ENCODE results near the gene PADI3. TPM values are rescaled to one million over a fixed set of nuclear protein-coding genes. Genes with fewer than 3 reads are reported as not detected.

PADI3 gene
- total RNA-seq, 1 experiment from 2014 or later = 2.5 TPM

DNA sequence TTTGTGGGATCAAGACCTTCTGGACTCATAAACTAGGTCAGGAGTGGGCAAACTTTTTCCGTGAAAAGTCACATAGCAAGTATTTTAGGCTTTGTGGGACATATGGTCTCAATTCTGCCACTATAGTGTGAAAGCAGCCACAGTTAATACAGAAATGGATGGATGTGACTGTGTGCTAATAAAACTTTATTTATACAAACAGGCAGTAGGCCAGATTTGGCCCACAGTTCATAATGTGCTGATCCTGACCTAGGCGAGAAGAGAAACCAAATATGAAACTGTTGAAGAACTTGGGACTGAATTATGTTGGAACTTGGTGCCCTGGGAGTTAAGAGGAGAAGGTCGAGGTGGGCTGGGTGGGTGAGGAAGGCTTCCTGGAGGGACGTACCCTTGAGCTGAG, 17.1 kb downstream of the PADI3 start:
- Histone ChIP-seq H4K8ac (replicated peaks; ENCODE audit: insufficient read length, low read depth, low read length) (no peak overlapping the region), H4K91ac (ENCODE audit: insufficient read length, low read depth, low read length) (no peak overlapping the region), H3K79me1 (ENCODE audit: insufficient read depth, low read depth, low read length, poor library complexity, severe bottlenecking) (no peaks in the 10 kb centered on the region), H3K9ac (ENCODE audit: extremely low read depth, insufficient read length, low read length) (no peak overlapping the region), H2BK20ac (ENCODE audit: low read depth, low read length, poor library complexity, severe bottlenecking) (no peak overlapping the region), H3K56ac (ENCODE audit: insufficient read length, low read depth, low read length) (no peak overlapping the region), H2BK12ac (ENCODE audit: insufficient read length, low read depth, low read length) (no peak overlapping the region), H3K27me3 (ENCODE audit: insufficient read depth, low read length) (no peaks in the 10 kb centered on the region), H3K4me2 (ENCODE audit: insufficient read depth, insufficient read length, low read length) (no peak overlapping the region), H3K4ac (ENCODE audit: low read depth, low read length) (no peak overlapping the region), H3K18ac (ENCODE audit: insufficient read length, low read depth, low read length) (no peak overlapping the region), H3K27ac (ENCODE audit: insufficient read length, low read depth, low read length) (no peak overlapping the region), H3K23ac (ENCODE audit: insufficient read length, low read depth, low read length) (no peak overlapping the region), H2AK5ac (ENCODE audit: insufficient read length, low read length) (no peak overlapping the region), H4K20me1 (ENCODE audit: control insufficient read depth, insufficient read depth, insufficient read length) (no peaks in the 10 kb centered on the region), H2BK5ac (ENCODE audit: insufficient read length, low read length) (no peak overlapping the region), H3T11ph (ENCODE audit: low read length) (no peak overlapping the region), H3K23me2 (ENCODE audit: insufficient read length, low read depth, low read length, poor library complexity, severe bottlenecking) (no peaks in the 10 kb centered on the region), H2BK15ac (ENCODE audit: low read depth, low read length) (no peak overlapping the region), H4K5ac (ENCODE audit: insufficient read length, low read depth, low read length) (no peak overlapping the region), H2BK120ac (ENCODE audit: low read depth, low read length, poor library complexity, severe bottlenecking) (no peak overlapping the region), H3K4me1 (ENCODE audit: insufficient read depth, low read length) (no peaks in the 10 kb centered on the region), H3K14ac (ENCODE audit: insufficient read depth, low read length) (no peak overlapping the region), H3K9me3 (ENCODE audit: control insufficient read depth, low read depth, low read length) (no peaks in the 10 kb centered on the region), H3K79me2 (ENCODE audit: insufficient read depth, low read length) (no peaks in the 10 kb centered on the region), H2AFZ (ENCODE audit: low read length) (no peak overlapping the region)
- Mint-ChIP-seq H3K36me3 (ENCODE audit: insufficient read depth in 1 of 3, low read depth in 3 of 3) (peaks cover 0 to 5% (median 0%) of the 10 kb centered on the region in 3 experiments; a peak in 2 of 7 replicates), H3K9me3 (peaks cover 4 to 5% of the 10 kb centered on the region in 2 experiments; a peak in 4 of 5 replicates), H3K4me3 (no peak overlapping the region), H3K27me3 (ENCODE audit: low read depth) (no peaks in the 10 kb centered on the region), H3K27ac (no peak overlapping the region; a peak in 1 of 7 replicates), H3K4me1 (peaks cover 0 to 3% of the 10 kb centered on the region in 2 experiments; a peak in 2 of 4 replicates)
- DNase-seq = no peak
- WGBS (ENCODE audit: extremely low coverage, insufficient read length, low lambda C conversion rate) = no CpG with 5 or more reads among the region's 4 CpGs
- TF ChIP-seq, protein P1, sequence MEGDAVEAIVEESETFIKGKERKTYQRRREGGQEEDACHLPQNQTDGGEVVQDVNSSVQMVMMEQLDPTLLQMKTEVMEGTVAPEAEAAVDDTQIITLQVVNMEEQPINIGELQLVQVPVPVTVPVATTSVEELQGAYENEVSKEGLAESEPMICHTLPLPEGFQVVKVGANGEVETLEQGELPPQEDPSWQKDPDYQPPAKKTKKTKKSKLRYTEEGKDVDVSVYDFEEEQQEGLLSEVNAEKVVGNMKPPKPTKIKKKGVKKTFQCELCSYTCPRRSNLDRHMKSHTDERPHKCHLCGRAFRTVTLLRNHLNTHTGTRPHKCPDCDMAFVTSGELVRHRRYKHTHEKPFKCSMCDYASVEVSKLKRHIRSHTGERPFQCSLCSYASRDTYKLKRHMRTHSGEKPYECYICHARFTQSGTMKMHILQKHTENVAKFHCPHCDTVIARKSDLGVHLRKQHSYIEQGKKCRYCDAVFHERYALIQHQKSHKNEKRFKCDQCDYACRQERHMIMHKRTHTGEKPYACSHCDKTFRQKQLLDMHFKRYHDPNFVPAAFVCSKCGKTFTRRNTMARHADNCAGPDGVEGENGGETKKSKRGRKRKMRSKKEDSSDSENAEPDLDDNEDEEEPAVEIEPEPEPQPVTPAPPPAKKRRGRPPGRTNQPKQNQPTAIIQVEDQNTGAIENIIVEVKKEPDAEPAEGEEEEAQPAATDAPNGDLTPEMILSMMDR (conservative IDR thresholded peaks at IDR 0.05) = no peak

Measured in H9 (cell line).